Thyroid gland (tissue), 4 donors: Measurements from ENCODE around the gene EEF1A2. TPM values are rescaled to one million over a fixed set of nuclear protein-coding genes. Genes with fewer than 3 reads are reported as not detected.

Source experiments
- DNase-seq, 2 donors: peaks; one replicate each; pipeline ENCODE4 v3.0.0-alpha.2; 2019
- H3K27ac ChIP-seq, 3 donors: fragments of 200-600 bp; sonication (generic); 1 replicate in 2 of 3; 2 replicates in 1 of 3; pipeline ENCODE4 v1.5.1; 2016 to 2019; ENCODE audit warnings: mild to moderate bottlenecking in 1 of 3, moderate library complexity in 1 of 3
- H3K27me3 ChIP-seq: fragments of 200-600 bp; sonication (generic); one replicate; pipeline ENCODE4 v1.5.1; 2019
- H3K36me3 ChIP-seq, 2 donors: fragments of 200-600 bp; sonication (generic); one replicate each; pipeline ENCODE4 v1.5.1; 2016 to 2019
- H3K4me1 ChIP-seq, 2 donors: fragments of 200-600 bp; sonication (generic); one replicate each; pipeline ENCODE4 v1.5.1; 2017 to 2019
- H3K4me3 ChIP-seq, 3 donors: fragments of 200-600 bp; sonication (generic); replicated peaks in 1 of 3; 1 replicate in 2 of 3; 2 replicates in 1 of 3; pipeline ENCODE4 v1.5.1; 2016; ENCODE audit warnings: mild to moderate bottlenecking in 1 of 3
- H3K9me3 ChIP-seq: fragments of 200-600 bp; sonication (generic); one replicate; pipeline ENCODE4 v1.5.1; 2017
- CTCF ChIP-seq, 6 experiments: fragments of 200-600 bp in 3 of 6; fragments of 450-650 bp in 3 of 6; sonication (generic) in 3 of 6; IDR thresholded peaks; one replicate each; pipeline ENCODE4 v1.5.1; 2016 to 2019; ENCODE audit warnings: antibody characterized with exemption in 6 of 6, mild to moderate bottlenecking in 2 of 6, inconsistent platforms in 1 of 6, moderate library complexity in 1 of 6
- POLR2A ChIP-seq, 2 donors: fragments of 450-650 bp; IDR thresholded peaks; one replicate each; pipeline ENCODE4 v1.6.1; 2017; ENCODE audit warnings: antibody characterized with exemption in 2 of 2, mild to moderate bottlenecking in 2 of 2, moderate library complexity in 1 of 2
- WGBS, 2 donors: methylation state at CpG; one replicate each; pipeline ENCODE4 v1.1.5; 2017; 5-methylcytosine and 5-hydroxymethylcytosine counted together
- intact Hi-C: fragments of 100-400 bp; cut with DNase I; formaldehyde crosslinking; loops from one replicate; pipeline ENCODE4 v1.15.1; 2023
- total RNA-seq, 4 donors: library from RNA; depleted of rRNA; stranded (reverse); fragments of >200 nt; gene quantifications; one replicate each; pipeline ENCODE4 v1.2.3, GENCODE V29; 2016

The EEF1A2 gene
- total RNA-seq, 4 donors from 2014 or later, result 0.22 to 2.0 (median 1.3) TPM

GRCh38 chr20:63507083-63507743 lies 8.3 kb upstream of the EEF1A2 start:
- Histone ChIP-seq H3K4me1 (no peaks in the 10 kb centered on the region), H3K27ac (no peak overlapping the region), H3K27me3 (peaks cover 5% of the 10 kb centered on the region), H3K4me3 (no peak overlapping the region), H3K9me3 (no peaks in the 10 kb centered on the region), H3K36me3 (no peaks in the 10 kb centered on the region)
- 88 to 94% methylated on average over 14 to 18 of the region's 30 CpGs for WGBS, 2 donors
- TF ChIP-seq POLR2A (IDR thresholded peaks at IDR 0.05) (no peak), CTCF (IDR thresholded peaks at IDR 0.05) (no peak)
- intact Hi-C loops, result no loop called here
- no peak for DNase-seq

DNA sequence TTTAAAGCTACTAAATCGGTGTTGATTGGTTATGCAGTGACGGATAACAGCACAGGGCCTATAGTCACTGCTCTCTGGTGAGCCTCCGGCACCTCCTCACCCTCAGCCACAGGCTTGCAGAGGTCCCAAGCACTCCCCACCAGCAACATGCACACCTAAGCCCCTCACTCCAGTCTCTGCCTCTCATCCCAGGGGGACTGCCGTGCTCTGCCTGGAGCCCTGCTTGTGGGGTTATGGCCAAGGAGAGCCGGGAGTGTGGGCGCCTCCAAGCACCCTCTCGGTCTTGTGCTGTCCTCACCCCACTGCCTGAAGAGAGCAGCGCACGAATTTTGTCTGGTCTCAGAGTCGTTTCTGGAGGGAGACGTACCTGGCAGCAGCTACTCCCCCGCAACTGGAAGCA lies 6.8 kb upstream of the EEF1A2 start:
- intact Hi-C loops, result no loop called here
- DNase-seq, result no peak
- Histone ChIP-seq H3K4me3 (no peak overlapping the region), H3K27ac (no peak overlapping the region), H3K36me3 (no peaks in the 10 kb centered on the region), H3K27me3 (peaks cover 5% of the 10 kb centered on the region), H3K9me3 (no peaks in the 10 kb centered on the region), H3K4me1 (no peaks in the 10 kb centered on the region)
- TF ChIP-seq CTCF (IDR thresholded peaks at IDR 0.05), result no peak
- no peak for TF ChIP-seq POLR2A (IDR thresholded peaks at IDR 0.05)
- 81 to 93% methylated on average over 11 to 12 of the region's 12 CpGs for WGBS, 2 donors

DNA sequence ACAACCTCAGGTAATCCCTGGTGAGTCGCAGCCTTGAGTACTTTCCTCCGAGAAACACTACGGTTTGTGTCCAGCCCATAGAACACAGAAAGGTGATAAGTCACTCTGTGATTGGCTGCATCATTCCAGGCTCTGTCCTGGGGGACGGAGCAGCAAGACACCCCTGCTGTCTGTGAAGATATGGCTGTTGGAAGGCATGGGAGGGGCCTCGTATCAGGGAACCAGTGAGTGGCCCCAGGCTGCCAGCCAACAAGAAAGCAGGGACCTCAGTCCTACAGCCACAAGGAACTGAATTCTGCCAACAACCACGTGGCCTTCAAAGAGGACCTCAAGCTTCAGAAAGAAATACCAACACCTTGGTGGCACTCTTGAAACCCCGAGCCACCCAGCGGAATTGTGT lies 6.4 kb upstream of the EEF1A2 start:
- H3K27me3 ChIP-seq, result peaks cover 5% of the 10 kb centered on the region
- H3K36me3 ChIP-seq, result no peaks in the 10 kb centered on the region
- no peak for DNase-seq
- no peak overlapping the region for H3K27ac ChIP-seq
- TF ChIP-seq POLR2A (IDR thresholded peaks at IDR 0.05) (no peak), CTCF (IDR thresholded peaks at IDR 0.05) (no peak)
- no peaks in the 10 kb centered on the region for H3K4me1 ChIP-seq
- no peaks in the 10 kb centered on the region for H3K9me3 ChIP-seq
- intact Hi-C loops, result no loop called here
- WGBS, 2 donors, result 89% methylated on average over 7 to 8 of the region's 8 CpGs
- no peak overlapping the region for H3K4me3 ChIP-seq

- Histone ChIP-seq H3K4me3 (no peak overlapping the region), H3K4me1 (no peaks in the 10 kb centered on the region), H3K9me3 (no peaks in the 10 kb centered on the region), H3K36me3 (no peaks in the 10 kb centered on the region), H3K27me3 (peaks cover 7% of the 10 kb centered on the region), H3K27ac (no peak overlapping the region)
- WGBS, 2 donors, result 83 to 93% methylated on average over 9 of the region's 9 CpGs
- TF ChIP-seq POLR2A (IDR thresholded peaks at IDR 0.05) (no peak), CTCF (IDR thresholded peaks at IDR 0.05) (no peak)
- DNase-seq, result no peak
- intact Hi-C loops, result no loop called here
Observed at GRCh38 chr20:63504642-63505041, 5.8 kb upstream of the EEF1A2 start.

- DNase-seq, result no peak
- Histone ChIP-seq H3K27me3 (peaks cover 12% of the 10 kb centered on the region), H3K4me1 (peaks cover 0 to 8% of the 10 kb centered on the region in 2 donors), H3K9me3 (no peaks in the 10 kb centered on the region), H3K4me3 (no peak overlapping the region), H3K27ac (no peak overlapping the region), H3K36me3 (no peaks in the 10 kb centered on the region)
- 35 to 49% methylated on average over 2 to 7 of the region's 7 CpGs for WGBS, 2 donors
- intact Hi-C loops, result no loop called here
- TF ChIP-seq CTCF (IDR thresholded peaks at IDR 0.05) (no peak), POLR2A (IDR thresholded peaks at IDR 0.05) (no peak)
Observed at GRCh38 chr20:63503524-63503923, 4.6 kb upstream of the EEF1A2 start.
